H1 (cell line): ENCODE results near the gene BRD2. TPM values are rescaled to one million over a fixed set of nuclear protein-coding genes. Genes with fewer than 3 reads are reported as not detected.

ENCODE experiments used
- CTCF ChIA-PET: fragments of 300-600 bp; sonication (Branson Sonifier 250); formaldehyde crosslinking; loops from one replicate; lab custom pipeline; 2021; ENCODE audit not compliant: partially characterized antibody; lab: Charles Lee
- POLR2A ChIA-PET: fragments of 300-600 bp; sonication (Branson Sonifier 250); formaldehyde crosslinking; loops from one replicate; lab custom pipeline; 2021; ENCODE audit warnings: inconsistent platforms; ENCODE audit not compliant: partially characterized antibody; lab: Charles Lee
- DNase-seq, 2 experiments: peaks; one replicate each; pipeline versions ENCODE4 v3.0.0 to v3.0.0-alpha.2; 2010 to 2022; ENCODE audit warnings: low spot score in 2 of 2, low read depth in 1 of 2, mixed read lengths in 1 of 2
- FAIRE-seq: peaks from 2 replicates; lab custom pipeline; 2011; peaks lifted over from hg19 to GRCh38; lab: Jason Lieb, UNC
- H2AFZ ChIP-seq: 2 replicates; pipeline ENCODE4 v1.8.1; 2012; ENCODE audit warnings: low read length, inconsistent platforms
- H2AK5ac ChIP-seq: 2 replicates; pipeline ENCODE4 v1.6.1; 2013; ENCODE audit warnings: low read depth, low read length
- H2BK120ac ChIP-seq: replicated peaks from 2 replicates; pipeline ENCODE3; 2013; ENCODE audit warnings: low read depth, low read length, inconsistent platforms
- H2BK12ac ChIP-seq: 2 replicates; pipeline ENCODE4 v1.6.1; 2013; ENCODE audit warnings: low read depth, low read length
- H2BK15ac ChIP-seq: 2 replicates; pipeline ENCODE4 v1.6.1; 2013; ENCODE audit warnings: low read length
- H2BK20ac ChIP-seq: 2 replicates; pipeline ENCODE4 v1.6.1; 2013; ENCODE audit warnings: low read length
- H2BK5ac ChIP-seq: 2 replicates; pipeline ENCODE4 v1.6.1; 2013; ENCODE audit warnings: low read depth, low read length
- H3K14ac ChIP-seq: 2 replicates; pipeline ENCODE4 v1.6.1; 2013; ENCODE audit warnings: inconsistent platforms; ENCODE audit not compliant: insufficient read length
- H3K18ac ChIP-seq: 2 replicates; pipeline ENCODE4 v1.6.1; 2013; ENCODE audit warnings: low read length; ENCODE audit errors: extremely low read depth
- H3K23ac ChIP-seq: 2 replicates; pipeline ENCODE4 v1.6.1; 2013; ENCODE audit warnings: inconsistent platforms; ENCODE audit not compliant: insufficient read length
- H3K23me2 ChIP-seq: 2 replicates; pipeline ENCODE4 v1.6.1; 2013; ENCODE audit warnings: low read depth, low read length
- H3K27ac ChIP-seq: 2 replicates; pipeline ENCODE4 v1.6.1; 2011; ENCODE audit warnings: low read depth, low read length, inconsistent platforms
- H3K27me3 ChIP-seq, 4 experiments: replicated peaks in 1 of 4; 1 replicate in 1 of 4; 2 replicates in 3 of 4; pipeline versions ENCODE4 v1.6.1 to v1.8.1; 2011 to 2013; ENCODE audit warnings: low read length in 3 of 4, mild to moderate bottlenecking in 3 of 4, inconsistent platforms in 2 of 4, mixed read lengths in 2 of 4, moderate library complexity in 1 of 4; ENCODE audit not compliant: control insufficient read depth in 3 of 4, insufficient read depth in 3 of 4; ENCODE audit errors: extremely low read depth in 1 of 4
- H3K36me3 ChIP-seq, 4 experiments: 2 replicates each; pipeline versions ENCODE4 v1.6.1 to v1.8.1; 2011 to 2013; ENCODE audit warnings: mild to moderate bottlenecking in 4 of 4, low read length in 3 of 4, moderate library complexity in 2 of 4, control low read depth in 1 of 4, inconsistent platforms in 1 of 4; ENCODE audit not compliant: insufficient read depth in 4 of 4, control insufficient read depth in 2 of 4
- H3K4ac ChIP-seq: replicated peaks from 2 replicates; pipeline ENCODE3; 2013; ENCODE audit warnings: low read length, low read depth, mixed read lengths, inconsistent platforms; ENCODE audit not compliant: insufficient read length
- H3K4me1 ChIP-seq, 4 experiments: replicated peaks in 1 of 4; 1 replicate in 1 of 4; 2 replicates in 3 of 4; pipeline versions ENCODE4 v1.6.1 to v1.8.1; 2011 to 2013; ENCODE audit warnings: low read length in 3 of 4, inconsistent platforms in 2 of 4, mixed read lengths in 1 of 4; ENCODE audit not compliant: insufficient read depth in 4 of 4, control insufficient read depth in 3 of 4
- H3K4me2 ChIP-seq, 2 experiments: 2 replicates each; pipeline versions ENCODE4 v1.6.1 to v1.8.1; 2011 to 2013; ENCODE audit warnings: low read depth in 2 of 2, low read length in 2 of 2, control low read depth in 1 of 2, inconsistent platforms in 1 of 2, mild to moderate bottlenecking in 1 of 2; ENCODE audit not compliant: insufficient read depth in 1 of 2
- H3K4me3 ChIP-seq, 4 experiments: fragments of 200-600, 300-600 bp in 1 of 4; sonication (generic), shearing (Covaris generic), sonication (Bioruptor Twin) in 1 of 4; 2 replicates each; pipeline versions ENCODE4 v1.5.1 to v1.8.1; 2011 to 2016; ENCODE audit warnings: low read length in 4 of 4, low read depth in 3 of 4, control low read depth in 2 of 4, inconsistent platforms in 2 of 4, mild to moderate bottlenecking in 2 of 4, mixed read lengths in 1 of 4, moderate library complexity in 1 of 4; ENCODE audit not compliant: insufficient read depth in 2 of 4; ENCODE audit errors: extremely low read depth in 1 of 4
- H3K56ac ChIP-seq: replicated peaks from 2 replicates; pipeline ENCODE3; 2013; ENCODE audit warnings: low read depth, mild to moderate bottlenecking, mixed read lengths, low read length, inconsistent platforms; ENCODE audit not compliant: insufficient read length
- H3K79me1 ChIP-seq: 2 replicates; pipeline ENCODE4 v1.6.1; 2013; ENCODE audit warnings: low read depth, low read length, control low read depth
- H3K79me2 ChIP-seq, 2 experiments: 2 replicates each; pipeline versions ENCODE4 v1.6.1 to v1.8.1; 2012 to 2013; ENCODE audit warnings: low read length in 2 of 2, mild to moderate bottlenecking in 2 of 2, inconsistent platforms in 1 of 2; ENCODE audit not compliant: insufficient read depth in 2 of 2, control insufficient read depth in 1 of 2
- H3K9ac ChIP-seq, 4 experiments: replicated peaks in 1 of 4; 1 replicate in 1 of 4; 2 replicates in 3 of 4; pipeline versions ENCODE4 v1.6.1 to v1.8.1; 2011 to 2013; ENCODE audit warnings: low read depth in 3 of 4, low read length in 3 of 4, control low read depth in 2 of 4, mild to moderate bottlenecking in 2 of 4, moderate library complexity in 2 of 4, inconsistent platforms in 1 of 4; ENCODE audit errors: extremely low read depth in 1 of 4
- H3K9me3 ChIP-seq, 2 experiments: 2 replicates each; pipeline versions ENCODE4 v1.6.1 to v1.8.1; 2012 to 2013; ENCODE audit warnings: mild to moderate bottlenecking in 2 of 2, moderate library complexity in 2 of 2, control low read depth in 1 of 2, inconsistent platforms in 1 of 2, low read depth in 1 of 2, low read length in 1 of 2, mixed read lengths in 1 of 2; ENCODE audit not compliant: insufficient read depth in 2 of 2
- H4K20me1 ChIP-seq, 2 experiments: replicated peaks in 1 of 2; 2 replicates each; pipeline versions ENCODE3 to v1.8.1; 2011 to 2013; ENCODE audit warnings: inconsistent platforms in 2 of 2, low read length in 2 of 2, mild to moderate bottlenecking in 1 of 2; ENCODE audit not compliant: insufficient read depth in 2 of 2, control insufficient read depth in 1 of 2
- H4K5ac ChIP-seq: 2 replicates; pipeline ENCODE4 v1.6.1; 2013; ENCODE audit warnings: low read length, low read depth, mixed read lengths, inconsistent platforms; ENCODE audit not compliant: insufficient read length
- H4K8ac ChIP-seq: 2 replicates; pipeline ENCODE4 v1.8.0; 2013; ENCODE audit warnings: mild to moderate bottlenecking, moderate library complexity, low read length, inconsistent platforms; ENCODE audit not compliant: insufficient read depth; ENCODE audit errors: extremely low read depth
- H4K91ac ChIP-seq: replicated peaks from 2 replicates; pipeline ENCODE3; 2013; ENCODE audit warnings: low read length, mixed read lengths, inconsistent platforms; ENCODE audit not compliant: insufficient read length
- ATF2 ChIP-seq: IDR thresholded peaks from 2 replicates; pipeline ENCODE4 v1.6.1; 2012; ENCODE audit warnings: low read length, inconsistent platforms
- CBX8 ChIP-seq: fragments of 300-800, 300-1000 bp; sonication (generic); IDR thresholded peaks from 2 replicates; pipeline ENCODE4 v1.7.1; 2016; ENCODE audit warnings: low read depth, low read length, borderline replicate concordance
- CHD1 ChIP-seq: IDR thresholded peaks from 2 replicates; pipeline ENCODE4 v1.6.1; 2012; ENCODE audit warnings: low read depth, low read length, improper control_type of control experiment
- CREB1 ChIP-seq: IDR thresholded peaks from 2 replicates; pipeline ENCODE4 v1.6.1; 2012; ENCODE audit warnings: inconsistent platforms
- FOSL1 ChIP-seq: IDR thresholded peaks from 2 replicates; pipeline ENCODE4 v1.6.1; 2011; ENCODE audit warnings: mild to moderate bottlenecking, low read depth, low read length, moderate library complexity; ENCODE audit not compliant: insufficient read depth
- HDAC6 ChIP-seq: IDR thresholded peaks from one replicate; pipeline ENCODE4 v1.7.1; 2012; ENCODE audit warnings: low read depth, mild to moderate bottlenecking, inconsistent platforms, low read length, moderate library complexity
- NRF1 ChIP-seq: IDR thresholded peaks from 2 replicates; pipeline ENCODE4 v1.6.1; 2011; ENCODE audit warnings: mild to moderate bottlenecking, low read depth, low read length, improper control_type of control experiment
- POU5F1 ChIP-seq: IDR thresholded peaks from 2 replicates; pipeline ENCODE4 v1.6.1; 2011; ENCODE audit warnings: low read depth, mild to moderate bottlenecking, low read length, moderate library complexity
- RFX5 ChIP-seq: IDR thresholded peaks from 2 replicates; pipeline ENCODE4 v1.6.1; 2011; ENCODE audit warnings: low read depth, low read length, improper control_type of control experiment, borderline replicate concordance
- TAF1 ChIP-seq: IDR thresholded peaks from 2 replicates; pipeline ENCODE4 v1.6.1; 2011; ENCODE audit warnings: mild to moderate bottlenecking, low read depth, low read length
- USF2 ChIP-seq: IDR thresholded peaks from 2 replicates; pipeline ENCODE4 v1.6.1; 2011; ENCODE audit warnings: low read length, improper control_type of control experiment
- YY1 ChIP-seq: IDR thresholded peaks from 2 replicates; pipeline ENCODE4 v1.6.1; 2011; ENCODE audit warnings: low read depth, mild to moderate bottlenecking, low read length
- WGBS, 2 experiments: shearing (Covaris generic) in 1 of 2; methylation state at CpG; one replicate each; pipeline versions ENCODE4 v1.1.6 to v1.1.7; 2013 to 2015; ENCODE audit warnings: low lambda C conversion rate in 2 of 2, mixed read lengths in 2 of 2, inconsistent platforms in 1 of 2, low coverage in 1 of 2, missing lambda C conversion rate in 1 of 2; ENCODE audit not compliant: insufficient replicate concordance in 2 of 2, insufficient coverage in 1 of 2, insufficient read length in 1 of 2; ENCODE audit errors: extremely low coverage in 1 of 2, missing lambda C conversion rate in 1 of 2; 5-methylcytosine and 5-hydroxymethylcytosine counted together
- polyA plus RNA-seq, 7 experiments: library from polyadenylated mRNA; depleted of rRNA in 3 of 7; stranded (reverse) in 5 of 7; unstranded in 2 of 7; fragments of >200 nt in 5 of 7; fragments of 200-250 nt in 2 of 7; gene quantifications; 1 replicate in 5 of 7; 2 replicates in 1 of 7; 4 replicates in 1 of 7; pipeline versions ENCODE4 v1.2.1 to v1.2.3, GENCODE V29; 2011 to 2013; ENCODE audit warnings: missing spikeins in 2 of 7, mixed read lengths in 2 of 7
- total RNA-seq: library from RNA; stranded (reverse); fragmentation: NEBNext Ultra II Directional; extraction: Animal tissue kit (Norgen Biotek cat#: 25700); gene quantifications from 2 replicates; pipeline ENCODE4 v1.2.1, GENCODE V29; 2021

Gene BRD2
- total and polyA plus RNA-seq, 2 of the 8 experiments (the other 6 are each of a cell fraction or from before 2014, with no cell fraction given): 132 to 185 TPM

GRCh38 chr6:32953775-32954174 is 14.6 kb upstream of the BRD2 start:
- Histone ChIP-seq H2BK20ac (no peak overlapping the region), H3K79me2 (no peaks in the 10 kb centered on the region), H3K4me3 (no peak overlapping the region), H3K56ac (no peak overlapping the region), H3K14ac (no peak overlapping the region), H3K4me2 (no peak overlapping the region), H4K5ac (no peak overlapping the region), H4K91ac (no peak overlapping the region), H3K18ac (no peak overlapping the region), H2AFZ (no peak overlapping the region), H3K27me3 (no peaks in the 10 kb centered on the region; a peak in 1 of 7 replicates), H4K20me1 (peaks cover 0 to 7% of the 10 kb centered on the region in 2 experiments), H3K4me1 (peaks cover 0 to 10% (median 3%) of the 10 kb centered on the region in 4 experiments; a peak in 5 of 7 replicates), H2BK120ac (no peak overlapping the region), H3K36me3 (no peaks in the 10 kb centered on the region), H3K79me1 (no peaks in the 10 kb centered on the region), H3K23ac (no peak overlapping the region), H4K8ac (no peak overlapping the region), H2BK12ac (no peak overlapping the region), H2BK15ac (no peak overlapping the region), H3K4ac (no peak overlapping the region), H2BK5ac (no peak overlapping the region), H3K9me3 (no peaks in the 10 kb centered on the region), H3K27ac (no peak overlapping the region), H2AK5ac (no peak overlapping the region), H3K23me2 (0 out of 2 replicates have a peak, but pooled peaks cover 4% of the 10 kb centered on the region), H3K9ac (no peak overlapping the region)
- ChIA-PET POLR2A (interaction anchor here (1.0 to 33.3 kb wide), 6 partner anchors 10 to 321 kb away, joined by 3 to 1158 read pairs (median 12); partner anchors contain the start of genes BRD2 and HLA-DMB), CTCF (interaction anchor here (0.6 to 11.1 kb wide), 32 partner anchors 11 to 1572 kb away, joined by 3 to 168 read pairs (median 6); partner anchors contain the start of genes BRD2, HLA-DMB, HLA-DPB1 and PSMB8)
- DNase-seq (no peak), FAIRE-seq (no peak)
- 85% methylated on average over 4 of the region's 4 CpGs; no CpG with 5 or more reads in 1 of the 2 experiments for WGBS, 2 experiments
- TF ChIP-seq CREB1: no peak
- no peak for TF ChIP-seq HDAC6
- no peak for TF ChIP-seq YY1
- no peak for TF ChIP-seq CHD1
- no peak for TF ChIP-seq FOSL1
- TF ChIP-seq CBX8: no peak
- no peak for TF ChIP-seq ATF2
- TF ChIP-seq USF2: no peak
- no peak for TF ChIP-seq NRF1
- TF ChIP-seq POU5F1: no peak
- no peak for TF ChIP-seq RFX5
- TF ChIP-seq TAF1: no peak
